Middle frontal gyrus (tissue), 1 donor: ENCODE data around the gene PIGV.

Experiments
- DNase-seq: peaks from one replicate; pipeline ENCODE4 v3.0.0-alpha.2; 2015; ENCODE audit warnings: low spot score; ENCODE audit errors: extremely low spot score

The PIGV gene

DNA sequence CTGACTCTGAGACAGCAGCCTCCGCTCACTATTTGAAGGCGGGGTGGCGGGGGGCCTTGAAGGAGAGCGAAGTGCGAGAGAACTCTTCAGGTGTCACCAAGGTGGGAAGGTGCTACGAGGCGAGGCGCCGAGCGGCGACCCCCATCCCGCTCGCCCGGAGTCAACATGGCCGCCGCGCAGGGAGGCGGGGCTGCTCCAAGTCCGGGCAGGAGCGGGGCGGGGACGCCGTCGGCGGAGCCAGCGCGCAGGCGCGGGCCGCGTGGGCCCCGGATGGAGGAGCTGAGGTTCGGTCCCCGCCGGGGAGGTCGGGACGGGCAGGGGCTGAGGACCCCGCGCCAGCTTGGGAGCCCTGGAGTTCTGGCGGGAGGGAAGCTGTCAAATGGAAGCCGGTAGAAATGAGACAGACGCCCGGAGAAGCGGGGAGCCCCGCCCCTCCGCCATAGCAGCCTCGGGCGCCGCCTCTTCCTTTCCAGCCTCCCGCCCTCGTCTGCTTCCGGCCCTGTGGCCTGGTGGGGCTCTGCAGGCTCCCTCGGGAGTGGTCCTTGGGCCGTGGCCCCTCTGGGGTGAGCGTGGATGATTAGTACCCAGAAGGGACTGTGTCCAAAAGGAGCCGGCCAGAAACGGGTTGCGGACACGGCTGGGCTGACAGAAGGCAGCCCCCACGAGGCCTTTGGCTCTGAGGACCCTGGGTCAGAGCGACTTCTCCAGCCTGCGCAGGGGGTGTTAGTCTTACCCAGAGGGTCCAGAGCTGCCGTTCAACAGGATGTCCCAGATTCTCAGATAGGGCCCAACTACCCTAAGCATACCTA is at the start of gene PIGV:
PIGV (plus strand) TSS at position 245 of the 809 bp plus-strand sequence. CDS start 2,866 bp downstream, outside the sequence.
- DNase-seq = peak; percentile 74

GRCh38 chr1:26739329-26739914 is 48.3 kb upstream of the PIGV start:
- no peak for DNase-seq

- no peak for DNase-seq
These were observed 47.6 kb upstream of the PIGV start for GRCh38 chr1:26740023-26740634.

- DNase-seq = no peak
These were observed 46.8 kb upstream of the PIGV start for GRCh38 chr1:26740952-26741351.

DNA sequence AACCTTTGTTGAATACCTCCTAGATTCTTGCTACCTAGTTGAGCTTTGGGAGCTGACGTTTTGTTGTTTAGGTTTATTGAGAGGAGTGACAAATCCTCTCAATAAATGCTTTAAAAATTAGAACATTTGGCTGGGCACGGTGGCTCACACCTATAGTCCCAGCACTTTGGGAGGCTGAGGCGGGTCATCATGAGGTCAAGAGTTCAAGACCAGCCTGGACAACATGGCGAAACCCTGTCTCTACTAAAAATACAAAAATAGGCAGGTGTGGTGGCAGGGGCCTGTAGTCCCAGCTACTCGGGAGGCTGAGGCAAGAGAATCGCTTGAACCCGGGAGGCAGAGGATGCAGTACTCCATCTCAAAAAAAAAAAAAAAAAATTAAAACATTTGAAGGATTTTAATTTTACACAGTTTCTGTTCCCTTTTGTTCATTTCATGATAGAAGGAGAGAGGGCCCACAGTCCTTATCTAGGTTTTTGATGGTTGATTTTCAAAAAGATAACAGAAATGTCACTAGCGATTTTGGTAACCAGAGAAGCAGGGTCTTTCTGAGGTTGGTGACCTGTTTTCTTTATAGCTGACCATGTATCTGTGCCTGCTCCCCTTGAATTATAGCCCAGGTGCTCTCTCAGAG is 44.2 kb upstream of the PIGV start:
- DNase-seq = no peak

DNA sequence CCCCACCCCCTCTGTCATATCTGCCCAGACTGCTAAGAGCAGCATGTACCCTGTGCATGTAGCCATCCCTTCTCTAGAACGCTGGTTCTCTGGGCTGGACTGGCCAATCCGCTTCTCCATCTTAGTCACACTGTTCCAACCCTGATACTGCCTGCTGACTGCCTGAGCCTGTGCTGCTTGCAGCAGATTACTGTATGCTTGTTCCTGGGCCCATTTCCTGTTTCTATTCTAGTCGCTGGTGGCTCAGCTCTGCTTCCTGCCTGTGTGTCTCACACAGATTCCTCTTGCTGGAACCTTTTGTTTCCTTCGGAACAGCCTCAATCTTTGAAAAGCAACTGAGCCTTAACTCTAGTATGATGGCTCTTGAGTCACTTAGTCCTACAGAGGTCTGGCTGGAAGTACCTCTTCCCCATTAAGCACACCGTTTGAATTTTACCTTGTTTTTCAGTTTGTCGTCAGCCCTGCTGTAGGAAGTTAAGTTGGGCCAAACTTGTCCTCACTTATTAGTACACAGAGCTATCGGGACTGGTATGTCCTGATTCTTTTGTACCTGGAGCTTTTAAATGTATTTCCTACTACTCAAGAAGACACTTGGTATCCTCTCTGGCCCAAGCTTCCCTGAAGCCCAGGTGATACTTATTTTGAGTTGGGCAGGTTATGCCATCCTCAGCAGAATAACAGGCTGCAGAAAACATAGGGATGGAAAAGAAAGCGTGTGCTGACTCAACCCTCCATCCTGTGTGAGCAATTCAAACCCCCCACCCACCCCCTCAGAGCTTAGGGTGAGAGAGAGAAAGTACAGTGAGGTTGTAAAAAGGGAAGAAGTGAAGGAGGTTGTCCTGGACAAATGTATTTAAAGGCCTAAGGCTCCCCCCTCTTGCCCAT is 43.4 kb upstream of the PIGV start:
- peak; percentile 39 for DNase-seq

GRCh38 chr1:26745191-26745590 is 42.6 kb upstream of the PIGV start:
- no peak for DNase-seq

DNA sequence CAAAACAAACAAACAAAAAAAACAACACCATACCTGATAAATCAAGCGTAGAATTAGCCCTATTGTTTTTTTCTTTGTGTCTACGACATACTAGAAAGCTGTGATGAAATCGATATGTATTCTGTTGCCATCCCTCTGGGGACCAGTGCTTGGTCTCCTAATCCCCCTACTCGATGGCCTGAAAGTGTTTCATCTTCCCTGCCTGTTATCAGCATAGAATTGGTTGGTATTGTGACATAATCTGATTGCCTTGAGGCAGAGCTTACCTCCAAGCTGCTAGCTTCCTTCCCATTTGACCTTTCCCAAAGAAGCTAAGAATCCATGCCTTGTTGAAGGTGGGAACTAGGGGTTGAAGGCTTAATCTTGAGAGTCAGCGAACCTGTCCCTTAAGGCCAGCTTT is 40.7 kb upstream of the PIGV start:
- DNase-seq = no peak

GRCh38 chr1:26748351-26748750 is 39.4 kb upstream of the PIGV start:
- DNase-seq = no peak

DNA sequence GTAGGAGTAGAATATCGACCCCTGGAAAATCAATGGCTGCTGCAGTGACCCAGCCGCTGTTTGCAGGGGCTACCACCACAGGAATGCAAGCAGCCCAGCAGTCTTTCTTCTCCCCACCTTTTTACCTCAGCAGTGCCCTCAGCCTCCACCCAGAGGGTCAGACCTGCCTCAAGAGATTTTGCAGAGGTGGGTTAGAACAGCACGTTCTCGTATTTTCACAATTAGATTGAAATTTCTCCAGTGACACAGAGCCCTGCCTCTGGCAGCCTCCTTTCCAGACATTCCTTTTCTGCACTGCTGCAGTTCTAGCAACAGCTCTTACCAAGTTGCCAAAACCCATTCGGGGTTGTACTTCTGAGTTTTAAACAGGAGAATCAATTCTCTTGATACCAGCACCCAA is 38.3 kb upstream of the PIGV start:
- DNase-seq = no peak

DNA sequence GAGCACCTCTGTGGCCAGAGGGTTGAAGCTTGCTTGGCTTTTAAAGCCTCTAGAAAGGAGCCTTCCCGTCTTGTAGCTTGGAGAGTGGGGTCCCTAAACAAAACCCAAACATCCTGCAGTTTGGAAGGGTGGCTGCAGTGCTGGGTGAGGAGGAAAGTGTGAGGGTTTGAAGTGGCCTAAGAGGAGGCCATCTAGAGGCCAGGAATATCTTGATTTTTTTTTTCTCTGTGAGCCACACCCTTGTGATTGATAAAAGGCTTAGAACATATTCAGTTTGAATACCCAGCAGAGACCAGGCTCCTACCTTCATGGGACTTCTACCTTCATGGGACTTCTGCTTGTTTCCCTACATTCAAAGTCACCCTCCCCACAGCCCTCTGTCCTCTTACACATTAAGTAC is 37.3 kb upstream of the PIGV start:
- DNase-seq = no peak

DNA sequence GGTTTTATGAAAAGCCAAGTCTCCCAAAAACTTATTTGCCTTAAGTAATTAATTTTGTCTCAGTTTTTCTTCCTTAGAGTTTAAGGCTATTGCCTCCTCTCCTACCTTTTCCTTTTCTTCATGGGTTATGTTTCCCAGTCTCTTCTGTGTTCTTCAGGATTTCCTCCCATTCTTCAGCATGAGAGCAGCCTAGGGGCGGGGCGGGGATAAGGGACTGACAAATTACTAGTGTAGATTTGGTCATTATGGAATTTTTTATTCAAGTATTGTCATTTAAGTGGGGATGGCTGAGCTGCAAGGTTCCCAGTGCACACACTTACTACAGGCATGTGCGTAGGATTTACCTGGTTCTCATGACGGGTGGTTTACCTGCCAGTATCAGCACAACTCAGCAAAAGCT is 35.2 kb upstream of the PIGV start:
- DNase-seq = no peak

DNA sequence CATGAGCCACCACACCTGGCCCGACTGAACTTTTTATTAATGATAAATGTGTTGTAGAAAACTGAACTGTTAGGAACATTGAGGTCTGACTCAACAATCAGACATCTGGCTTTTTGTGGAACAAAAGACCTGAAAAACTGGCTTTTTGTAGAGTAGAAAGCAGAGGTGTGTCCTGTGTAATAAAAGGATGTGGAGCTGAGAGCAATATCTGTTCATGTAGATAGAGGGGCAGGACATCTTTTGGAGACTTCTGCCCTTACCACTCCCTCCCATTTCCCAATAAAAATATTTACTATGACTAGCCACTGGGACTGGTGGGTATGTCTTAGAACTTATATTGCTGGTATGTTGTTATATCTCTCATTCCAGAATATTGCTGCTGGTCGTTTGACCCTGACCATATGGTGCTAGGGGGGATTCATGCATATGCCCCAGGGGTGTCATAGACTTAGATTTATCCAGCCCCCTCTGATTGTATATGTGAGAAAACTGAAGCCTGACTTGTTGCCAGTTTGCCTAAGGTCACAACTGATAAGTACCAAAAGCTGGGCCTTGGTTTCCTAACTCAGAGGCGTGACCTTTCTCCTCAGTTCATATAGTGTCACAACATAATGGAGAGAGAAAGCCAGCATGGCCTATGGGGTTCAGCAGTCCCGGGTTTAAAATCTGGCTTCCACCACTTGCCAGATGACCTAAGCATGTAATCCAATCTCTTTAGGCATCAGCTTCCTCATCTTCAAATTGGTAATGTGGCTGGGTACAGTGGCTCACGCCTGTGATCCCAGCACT is 33.5 kb upstream of the PIGV start:
- no peak for DNase-seq

GRCh38 chr1:26758358-26758757 is 29.4 kb upstream of the PIGV start:
- DNase-seq = no peak

DNA sequence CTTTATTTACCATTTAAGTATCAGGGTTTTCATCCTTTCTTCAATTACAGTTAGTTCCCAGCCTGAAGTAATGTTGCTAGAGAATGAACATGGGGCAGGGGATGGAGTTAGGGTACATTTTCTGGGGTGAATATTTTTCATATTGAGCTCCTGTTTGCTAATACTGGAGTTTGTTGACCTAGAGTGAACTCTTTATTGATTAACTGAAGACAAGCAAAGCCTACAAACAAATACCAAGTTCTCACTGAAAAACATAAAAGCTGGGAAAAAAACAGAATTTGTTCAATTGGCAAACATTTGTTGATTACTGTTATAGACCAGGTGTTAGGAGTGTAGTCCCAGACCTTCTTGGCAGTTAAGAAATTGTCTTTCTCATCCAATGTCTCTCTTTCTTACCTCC is 28.2 kb upstream of the PIGV start:
- no peak for DNase-seq

DNA sequence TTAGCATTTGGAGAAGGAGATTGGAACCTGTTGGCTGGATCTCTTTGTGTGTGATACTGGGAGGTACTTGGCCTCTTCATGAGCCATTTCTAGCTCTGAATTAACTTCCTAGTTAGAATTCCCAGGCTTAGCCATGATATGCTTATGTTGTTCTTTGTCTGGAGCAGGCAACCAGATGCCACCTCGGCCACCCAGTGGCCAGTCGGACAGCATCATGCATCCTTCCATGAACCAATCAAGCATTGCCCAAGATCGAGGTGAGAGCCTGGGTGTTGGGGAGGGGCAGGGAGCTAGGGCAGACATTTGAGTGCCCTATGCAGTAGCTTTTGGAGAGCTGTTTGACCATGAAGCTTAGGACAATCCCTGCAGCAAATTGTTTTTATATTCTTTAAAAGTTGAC is 26.5 kb upstream of the PIGV start:
- DNase-seq = peak; percentile 10

DNA sequence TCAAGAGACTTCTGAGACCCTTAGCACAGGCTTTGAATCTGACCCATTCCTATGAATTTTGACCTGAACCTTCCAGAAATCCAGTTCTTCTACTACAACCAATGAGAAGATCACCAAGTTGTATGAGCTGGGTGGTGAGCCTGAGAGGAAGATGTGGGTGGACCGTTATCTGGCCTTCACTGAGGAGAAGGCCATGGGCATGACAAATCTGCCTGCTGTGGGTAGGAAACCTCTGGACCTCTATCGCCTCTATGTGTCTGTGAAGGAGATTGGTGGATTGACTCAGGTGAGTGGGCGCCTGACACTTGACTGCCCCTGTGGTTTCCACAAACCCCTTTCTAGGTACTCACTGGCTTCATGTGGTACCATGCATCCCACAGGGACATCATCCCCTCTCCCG is 20.0 kb upstream of the PIGV start:
- DNase-seq = no peak

DNA sequence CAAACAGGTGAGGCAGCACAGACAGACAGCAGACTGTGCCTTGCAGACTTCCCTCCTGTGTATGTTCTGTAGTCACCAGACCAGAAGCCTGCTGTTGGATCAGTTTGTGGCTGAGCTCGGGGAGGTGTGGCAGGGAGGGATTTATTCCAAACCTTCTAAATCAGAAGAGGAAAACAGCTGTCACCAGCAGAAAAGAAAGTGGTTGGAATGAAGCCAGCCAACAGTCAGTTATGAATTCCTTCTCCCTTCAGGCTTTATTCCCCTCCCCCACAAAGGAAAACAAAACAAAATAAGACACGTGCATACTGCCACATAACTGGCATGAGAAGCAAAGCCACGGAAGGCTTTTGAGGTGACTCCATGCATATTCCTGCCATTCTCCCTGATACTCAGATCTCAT is 19.0 kb upstream of the PIGV start:
- peak; percentile 3 for DNase-seq

GRCh38 chr1:26771285-26771642 is 16.5 kb upstream of the PIGV start:
- no peak for DNase-seq

- DNase-seq = no peak
These were observed 16.0 kb upstream of the PIGV start for GRCh38 chr1:26771643-26772321.
